ENCODE results near the gene MYH14.

GRCh38 chr19:50292216-50292827 is 88.9 kb downstream of the MYH14 start:
- TF ChIP-seq, protein P1, sequence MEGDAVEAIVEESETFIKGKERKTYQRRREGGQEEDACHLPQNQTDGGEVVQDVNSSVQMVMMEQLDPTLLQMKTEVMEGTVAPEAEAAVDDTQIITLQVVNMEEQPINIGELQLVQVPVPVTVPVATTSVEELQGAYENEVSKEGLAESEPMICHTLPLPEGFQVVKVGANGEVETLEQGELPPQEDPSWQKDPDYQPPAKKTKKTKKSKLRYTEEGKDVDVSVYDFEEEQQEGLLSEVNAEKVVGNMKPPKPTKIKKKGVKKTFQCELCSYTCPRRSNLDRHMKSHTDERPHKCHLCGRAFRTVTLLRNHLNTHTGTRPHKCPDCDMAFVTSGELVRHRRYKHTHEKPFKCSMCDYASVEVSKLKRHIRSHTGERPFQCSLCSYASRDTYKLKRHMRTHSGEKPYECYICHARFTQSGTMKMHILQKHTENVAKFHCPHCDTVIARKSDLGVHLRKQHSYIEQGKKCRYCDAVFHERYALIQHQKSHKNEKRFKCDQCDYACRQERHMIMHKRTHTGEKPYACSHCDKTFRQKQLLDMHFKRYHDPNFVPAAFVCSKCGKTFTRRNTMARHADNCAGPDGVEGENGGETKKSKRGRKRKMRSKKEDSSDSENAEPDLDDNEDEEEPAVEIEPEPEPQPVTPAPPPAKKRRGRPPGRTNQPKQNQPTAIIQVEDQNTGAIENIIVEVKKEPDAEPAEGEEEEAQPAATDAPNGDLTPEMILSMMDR (conservative IDR thresholded peaks at IDR 0.05) = no peak
- no peak for TF ChIP-seq ZFX (IDR thresholded peaks at IDR 0.05)
